Tibial nerve (tissue), 4 donors: Measurements from ENCODE around the gene GSG1L. TPM values are rescaled to one million over a fixed set of nuclear protein-coding genes. Genes with fewer than 3 reads are reported as not detected.

Experiments
- DNase-seq, 2 donors: peaks; one replicate each; pipeline ENCODE4 v3.0.0-alpha.2; 2019; ENCODE audit warnings: low spot score in 2 of 2
- H3K27ac ChIP-seq, 4 donors: fragments of 200-600 bp; sonication (generic) in 3 of 4; one replicate each; pipeline ENCODE4 v1.5.1; 2017 to 2019; ENCODE audit warnings: mild to moderate bottlenecking in 1 of 4
- H3K27me3 ChIP-seq, 2 donors: fragments of 200-600 bp; sonication (generic) in 1 of 2; one replicate each; pipeline versions ENCODE4 v1.5.1 to v1.6.0; 2017 to 2019
- H3K36me3 ChIP-seq, 3 donors: fragments of 200-600 bp; sonication (generic); one replicate each; pipeline ENCODE4 v1.5.1; 2018 to 2019
- H3K4me1 ChIP-seq, 4 donors: fragments of 200-600 bp; sonication (generic) in 3 of 4; one replicate each; pipeline ENCODE4 v1.5.1; 2017 to 2019
- H3K4me3 ChIP-seq, 4 donors: fragments of 200-600 bp; sonication (generic) in 3 of 4; one replicate each; pipeline ENCODE4 v1.5.1; 2017 to 2019; ENCODE audit warnings: mild to moderate bottlenecking in 1 of 4, moderate library complexity in 1 of 4
- H3K9me3 ChIP-seq, 4 donors: fragments of 200-600 bp; sonication (generic) in 3 of 4; one replicate each; pipeline ENCODE4 v1.5.1; 2017 to 2019
- CTCF ChIP-seq, 5 experiments: fragments of 200-600 bp in 3 of 5; fragments of 450-650 bp in 2 of 5; sonication (generic) in 3 of 5; IDR thresholded peaks; one replicate each; pipeline ENCODE4 v1.5.1; 2016 to 2019; ENCODE audit warnings: antibody characterized with exemption in 5 of 5, mild to moderate bottlenecking in 3 of 5, moderate library complexity in 2 of 5
- EP300 ChIP-seq, 2 donors: sonication (generic); formaldehyde crosslinking; IDR thresholded peaks; one replicate each; pipeline ENCODE4 v1.6.1; 2017; ENCODE audit warnings: antibody characterized with exemption in 2 of 2, mild to moderate bottlenecking in 1 of 2
- POLR2A ChIP-seq, 2 donors: fragments of 450-650 bp; IDR thresholded peaks; one replicate each; pipeline ENCODE4 v1.6.1; 2017; ENCODE audit warnings: antibody characterized with exemption in 2 of 2, mild to moderate bottlenecking in 2 of 2, moderate library complexity in 2 of 2
- WGBS, 2 donors: methylation state at CpG; one replicate each; pipeline ENCODE4 v1.1.5; 2018; 5-methylcytosine and 5-hydroxymethylcytosine counted together
- total RNA-seq, 4 donors: library from RNA; depleted of rRNA; stranded (reverse); fragments of >200 nt; gene quantifications; one replicate each; pipeline ENCODE4 v1.1.0, GENCODE V29; 2016

Gene GSG1L
- total RNA-seq, 4 donors from 2014 or later = not detected

GRCh38 chr16:27929818-27930217 is 133.7 kb downstream of the GSG1L start:
- H3K27ac ChIP-seq = no peak overlapping the region
- no peak for TF ChIP-seq CTCF (IDR thresholded peaks at IDR 0.05)
- TF ChIP-seq EP300 (IDR thresholded peaks at IDR 0.05) = no peak
- WGBS, 2 donors = 63 to 74% methylated on average over 3 of the region's 3 CpGs
- no peak overlapping the region for H3K4me3 ChIP-seq
- no peaks in the 10 kb centered on the region for H3K4me1 ChIP-seq
- peaks cover 0 to 18% (median 0%) of the 10 kb centered on the region in 4 donors for H3K9me3 ChIP-seq
- no peaks in the 10 kb centered on the region for H3K27me3 ChIP-seq
- H3K36me3 ChIP-seq = no peaks in the 10 kb centered on the region
- no peak for DNase-seq

- TF ChIP-seq POLR2A (IDR thresholded peaks at IDR 0.05) (no peak), EP300 (IDR thresholded peaks at IDR 0.05) (no peak), CTCF (IDR thresholded peaks at IDR 0.05) (no peak)
- 27 to 30% methylated on average over 6 of the region's 6 CpGs for WGBS, 2 donors
- Histone ChIP-seq H3K4me1 (no peaks in the 10 kb centered on the region), H3K36me3 (no peaks in the 10 kb centered on the region), H3K27me3 (no peaks in the 10 kb centered on the region), H3K27ac (no peak overlapping the region), H3K4me3 (no peak overlapping the region), H3K9me3 (peaks cover 0 to 18% (median 0%) of the 10 kb centered on the region in 4 donors)
- no peak for DNase-seq
These were observed 135.0 kb downstream of the GSG1L start for GRCh38 chr16:27928542-27928941.

- Histone ChIP-seq H3K36me3 (no peaks in the 10 kb centered on the region), H3K4me1 (no peaks in the 10 kb centered on the region), H3K27ac (no peak overlapping the region), H3K9me3 (peaks cover 0 to 8% (median 0%) of the 10 kb centered on the region in 4 donors), H3K4me3 (no peak overlapping the region), H3K27me3 (no peaks in the 10 kb centered on the region)
- DNase-seq = no peak
- TF ChIP-seq EP300 (IDR thresholded peaks at IDR 0.05) (no peak), CTCF (IDR thresholded peaks at IDR 0.05) (no peak), POLR2A (IDR thresholded peaks at IDR 0.05) (no peak)
- WGBS, 2 donors = 78 to 84% methylated on average over 13 of the region's 13 CpGs
These were observed 136.1 kb downstream of the GSG1L start for GRCh38 chr16:27927266-27927901.

- WGBS, 2 donors = 68 to 69% methylated on average over 9 of the region's 9 CpGs
- no peak overlapping the region for H3K27ac ChIP-seq
- H3K4me3 ChIP-seq = no peak overlapping the region
- TF ChIP-seq EP300 (IDR thresholded peaks at IDR 0.05) = no peak
- TF ChIP-seq POLR2A (IDR thresholded peaks at IDR 0.05) = no peak
- no peak for TF ChIP-seq CTCF (IDR thresholded peaks at IDR 0.05)
- no peaks in the 10 kb centered on the region for H3K27me3 ChIP-seq
- H3K36me3 ChIP-seq = no peaks in the 10 kb centered on the region
- no peaks in the 10 kb centered on the region for H3K9me3 ChIP-seq
- no peaks in the 10 kb centered on the region for H3K4me1 ChIP-seq
- DNase-seq = no peak
These were observed 137.9 kb downstream of the GSG1L start for GRCh38 chr16:27925612-27926011.

GRCh38 chr16:27924411-27925118 is 138.9 kb downstream of the GSG1L start:
- no peak overlapping the region for H3K27ac ChIP-seq
- no peak for TF ChIP-seq POLR2A (IDR thresholded peaks at IDR 0.05)
- no peak for TF ChIP-seq EP300 (IDR thresholded peaks at IDR 0.05)
- TF ChIP-seq CTCF (IDR thresholded peaks at IDR 0.05) = no peak
- no peaks in the 10 kb centered on the region for H3K27me3 ChIP-seq
- no peak overlapping the region for H3K4me3 ChIP-seq
- DNase-seq = no peak
- no peaks in the 10 kb centered on the region for H3K36me3 ChIP-seq
- WGBS, 2 donors = 57 to 69% methylated on average over 4 of the region's 4 CpGs
- no peaks in the 10 kb centered on the region for H3K4me1 ChIP-seq
- H3K9me3 ChIP-seq = no peaks in the 10 kb centered on the region
